ENCODE measurements around the gene OXA1L. TPM values are rescaled to one million over a fixed set of nuclear protein-coding genes. Genes with fewer than 3 reads are reported as not detected.

Gene OXA1L
- total RNA-seq, 4 donors from 2014 or later: 64.3 to 83.6 (median 74.1) TPM

DNA sequence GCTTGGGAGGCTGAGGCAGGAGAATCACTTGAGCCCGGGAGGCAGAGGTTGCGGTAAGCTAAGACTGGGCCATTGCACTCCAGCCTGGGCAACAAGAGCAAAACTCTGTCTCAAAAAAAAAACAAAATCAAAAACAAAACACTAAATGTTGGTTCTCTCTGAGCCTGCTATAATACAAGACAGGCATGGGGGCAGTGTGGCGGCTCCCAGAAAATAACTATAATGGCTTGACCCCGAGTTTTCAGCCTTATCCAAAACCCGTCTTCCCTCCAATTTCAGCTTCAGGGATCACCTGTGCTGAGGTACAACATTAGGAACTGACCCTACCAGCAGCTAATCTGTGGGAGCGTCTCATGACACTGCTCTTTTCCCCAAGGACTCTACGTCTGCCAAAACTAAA, 47.9 kb downstream of the OXA1L start:
- no peak overlapping the region for H3K4me3 ChIP-seq (ENCODE audit: low read depth, poor library complexity, severe bottlenecking)
- no peak for DNase-seq (ENCODE audit: low spot score in 2 of 2)
- WGBS, 2 donors: 72 to 87% methylated on average over 7 of the region's 7 CpGs
- intact Hi-C loops (cut with DNase I; ENCODE audit: low total_unique reads): loop anchor here (10.0 kb wide), 1 partner anchor 250 kb away; no protein-coding TSS in a partner anchor
- no peak for TF ChIP-seq POLR2A (IDR thresholded peaks at IDR 0.05)
- TF ChIP-seq, protein P1, sequence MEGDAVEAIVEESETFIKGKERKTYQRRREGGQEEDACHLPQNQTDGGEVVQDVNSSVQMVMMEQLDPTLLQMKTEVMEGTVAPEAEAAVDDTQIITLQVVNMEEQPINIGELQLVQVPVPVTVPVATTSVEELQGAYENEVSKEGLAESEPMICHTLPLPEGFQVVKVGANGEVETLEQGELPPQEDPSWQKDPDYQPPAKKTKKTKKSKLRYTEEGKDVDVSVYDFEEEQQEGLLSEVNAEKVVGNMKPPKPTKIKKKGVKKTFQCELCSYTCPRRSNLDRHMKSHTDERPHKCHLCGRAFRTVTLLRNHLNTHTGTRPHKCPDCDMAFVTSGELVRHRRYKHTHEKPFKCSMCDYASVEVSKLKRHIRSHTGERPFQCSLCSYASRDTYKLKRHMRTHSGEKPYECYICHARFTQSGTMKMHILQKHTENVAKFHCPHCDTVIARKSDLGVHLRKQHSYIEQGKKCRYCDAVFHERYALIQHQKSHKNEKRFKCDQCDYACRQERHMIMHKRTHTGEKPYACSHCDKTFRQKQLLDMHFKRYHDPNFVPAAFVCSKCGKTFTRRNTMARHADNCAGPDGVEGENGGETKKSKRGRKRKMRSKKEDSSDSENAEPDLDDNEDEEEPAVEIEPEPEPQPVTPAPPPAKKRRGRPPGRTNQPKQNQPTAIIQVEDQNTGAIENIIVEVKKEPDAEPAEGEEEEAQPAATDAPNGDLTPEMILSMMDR (IDR thresholded peaks at IDR 0.05): no peak

DNA sequence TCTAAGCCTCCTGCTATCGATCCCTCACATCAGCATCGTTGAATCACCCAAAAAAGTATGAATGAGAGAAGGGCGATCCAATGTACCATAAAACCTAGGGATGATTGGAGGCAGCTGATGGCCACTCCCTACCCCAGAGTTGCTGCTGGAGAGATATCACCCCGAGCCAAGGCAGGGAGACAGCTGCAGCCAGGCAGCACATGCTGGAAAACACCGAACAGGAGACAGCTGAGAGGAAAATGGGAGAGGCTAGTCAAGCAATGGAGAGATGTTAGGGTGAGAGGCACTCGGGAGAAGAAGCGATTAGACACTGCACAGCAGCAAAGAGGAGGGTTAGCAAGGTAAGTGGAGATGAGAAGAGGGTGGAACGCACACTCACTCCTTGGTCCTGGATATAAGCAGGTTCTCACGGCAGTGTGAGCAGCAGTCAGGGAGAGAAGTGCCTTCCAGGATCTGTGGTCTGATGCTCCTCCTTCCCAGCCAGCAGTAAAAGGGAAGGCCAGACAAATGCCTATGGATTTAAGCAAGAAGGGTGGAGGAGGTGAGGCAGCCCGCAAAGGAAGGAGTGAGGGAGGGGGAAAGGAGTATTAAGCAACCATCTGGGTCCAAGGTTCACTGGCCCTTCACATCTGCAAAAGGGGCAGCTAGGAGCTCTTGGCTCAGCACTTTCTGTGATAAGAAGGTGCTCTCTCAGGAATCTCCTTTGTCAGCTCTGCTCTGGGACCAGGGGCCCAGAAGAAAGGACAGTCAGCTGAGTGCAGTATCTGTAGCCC, 48.6 kb downstream of the OXA1L start, which contains the start of gene SLC7A7:
SLC7A7 (minus strand) TSS at position 495 of the 773 bp plus-strand sequence. CDS start 2,037 bp downstream, outside the sequence.
- 38 to 43% methylated on average over 10 of the region's 10 CpGs for WGBS, 2 donors
- no peak for TF ChIP-seq POLR2A (IDR thresholded peaks at IDR 0.05)
- TF ChIP-seq, protein P1 (IDR thresholded peaks at IDR 0.05): no peak
- DNase-seq (ENCODE audit: low spot score in 2 of 2): no peak
- intact Hi-C loops (cut with DNase I; ENCODE audit: low total_unique reads): loop anchor here (10.0 kb wide), 1 partner anchor 250 kb away; no protein-coding TSS in a partner anchor
- no peak within 1 kb of the TSS for H3K4me3 ChIP-seq (ENCODE audit: low read depth, poor library complexity, severe bottlenecking)

DNA sequence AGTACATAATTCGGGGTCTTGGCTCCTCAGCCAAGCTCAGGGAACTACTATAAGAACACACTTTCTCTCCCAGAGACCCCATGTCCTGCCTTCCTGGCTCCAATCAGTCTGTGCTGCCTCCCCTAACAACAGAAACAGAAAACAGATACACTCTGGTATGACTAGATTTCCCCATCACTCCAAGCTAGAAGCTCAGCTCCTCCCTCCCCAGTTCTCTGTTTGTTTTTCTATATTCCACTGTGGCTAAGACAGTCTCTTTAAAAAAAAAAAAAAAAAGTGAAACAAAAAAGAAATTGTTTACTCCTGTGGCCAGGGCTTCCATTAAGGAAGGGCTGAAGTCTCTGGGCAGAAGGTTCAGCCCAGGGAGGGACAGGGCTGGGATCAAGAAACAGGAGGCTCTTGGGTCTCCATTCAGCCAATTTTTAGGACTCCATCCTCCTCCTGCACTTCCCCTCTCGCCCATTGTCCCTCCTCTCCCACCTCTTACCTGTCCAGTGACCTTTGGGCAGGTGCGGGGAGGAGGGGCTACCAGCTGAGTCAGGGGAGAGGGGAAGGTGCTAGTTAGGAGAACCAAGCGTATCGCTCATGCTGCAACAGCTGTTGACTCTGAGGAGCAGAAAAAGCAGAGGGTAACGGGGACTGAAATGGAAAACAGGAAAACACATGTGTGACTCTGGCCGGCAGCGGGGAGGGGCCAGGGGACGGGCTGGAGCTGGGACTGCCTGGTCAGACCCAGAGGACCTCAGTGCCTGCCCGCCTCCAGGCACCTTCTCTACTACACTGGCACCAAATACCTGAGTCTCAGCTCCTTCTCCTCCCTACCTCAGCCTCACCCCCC, 52.9 kb downstream of the OXA1L start:
- DNase-seq (ENCODE audit: low spot score in 2 of 2): peak; percentile 64 to 92
- H3K4me3 ChIP-seq (ENCODE audit: low read depth, poor library complexity, severe bottlenecking): no peak overlapping the region
- WGBS, 2 donors: 32 to 42% methylated on average over 10 of the region's 10 CpGs
- TF ChIP-seq, protein P1 (IDR thresholded peaks at IDR 0.05): no peak
- no peak for TF ChIP-seq POLR2A (IDR thresholded peaks at IDR 0.05)
- intact Hi-C loops (cut with DNase I; ENCODE audit: low total_unique reads): loop anchor here (10.0 kb wide), 1 partner anchor 255 kb away; no protein-coding TSS in a partner anchor

DNA sequence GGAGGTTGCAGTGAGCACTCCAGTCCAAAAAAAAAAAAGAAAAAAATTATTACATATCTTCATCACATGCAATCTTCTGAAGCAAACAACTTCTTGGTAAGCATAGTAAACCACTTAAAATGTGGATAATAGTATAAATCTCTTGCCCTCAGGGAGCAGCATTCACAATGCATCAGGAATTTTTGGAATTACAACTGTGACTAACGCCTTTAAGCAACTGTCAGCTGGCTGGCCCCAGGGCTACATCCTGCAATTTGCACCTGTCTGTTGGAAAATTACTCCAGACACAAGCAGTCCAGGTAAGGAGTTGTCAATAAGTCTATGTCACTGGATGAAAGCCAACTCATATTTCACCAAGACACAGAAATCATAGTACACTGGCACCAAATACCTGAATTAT, 54.2 kb downstream of the OXA1L start:
- no peak for DNase-seq (ENCODE audit: low spot score in 2 of 2)
- WGBS, 2 donors: 73 to 79% methylated on average over 1 of the region's 1 CpG
- intact Hi-C loops (cut with DNase I; ENCODE audit: low total_unique reads): no loop called here
- no peak overlapping the region for H3K4me3 ChIP-seq (ENCODE audit: low read depth, poor library complexity, severe bottlenecking)
- TF ChIP-seq, protein P1 (IDR thresholded peaks at IDR 0.05): no peak
- TF ChIP-seq POLR2A (IDR thresholded peaks at IDR 0.05): no peak

DNA sequence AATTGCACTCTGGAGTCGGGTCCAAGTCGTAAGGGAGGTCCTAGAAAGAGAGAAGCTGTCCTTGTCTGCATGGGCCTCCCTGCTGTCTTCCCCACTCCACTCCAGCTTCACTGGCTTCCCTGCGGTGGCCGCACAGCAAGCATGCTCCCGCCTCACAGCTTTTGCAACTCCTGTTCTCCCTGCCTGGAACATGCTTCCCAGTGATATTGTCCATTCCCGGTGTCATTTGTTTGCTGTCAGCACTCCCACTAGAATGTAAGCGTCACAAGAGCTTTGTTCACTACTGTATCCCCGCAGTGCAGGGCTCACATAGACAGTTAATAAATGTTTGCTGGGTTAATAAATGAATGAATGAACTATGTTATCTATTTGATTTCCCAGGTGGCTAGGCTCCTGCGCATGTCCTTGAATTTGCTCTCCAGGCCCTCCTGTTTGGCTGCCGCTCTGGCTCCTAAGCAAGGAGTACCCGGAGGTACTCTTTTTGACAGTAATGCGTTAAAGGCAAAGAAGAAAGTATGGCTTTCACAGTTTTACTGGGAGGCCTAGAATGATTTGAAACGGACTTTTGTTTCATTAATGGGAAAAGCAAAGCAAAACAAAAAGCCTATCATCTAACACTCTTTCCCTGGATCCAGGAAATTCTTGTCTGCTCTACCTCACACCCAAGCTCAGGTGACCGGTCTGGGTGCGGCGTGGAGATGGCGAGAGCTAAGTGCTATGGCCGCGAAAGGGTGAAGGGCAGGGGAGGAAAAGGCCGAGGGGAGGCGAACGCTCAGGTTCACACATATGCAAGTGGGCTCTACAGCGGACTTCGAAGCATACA, 54.9 kb downstream of the OXA1L start:
- 87 to 88% methylated on average over 24 of the region's 24 CpGs for WGBS, 2 donors
- DNase-seq (ENCODE audit: low spot score in 2 of 2): no peak
- H3K4me3 ChIP-seq (ENCODE audit: low read depth, poor library complexity, severe bottlenecking): no peak overlapping the region
- TF ChIP-seq, protein P1 (IDR thresholded peaks at IDR 0.05): no peak
- no peak for TF ChIP-seq POLR2A (IDR thresholded peaks at IDR 0.05)
- intact Hi-C loops (cut with DNase I; ENCODE audit: low total_unique reads): no loop called here
